ENCODE results near the gene F10.
"Not testable (repeated sequence)": the region's sequence is repeated elsewhere in the genome, so short reads cannot be mapped to it uniquely, and the experiment has no call there.

The F10 gene

DNA sequence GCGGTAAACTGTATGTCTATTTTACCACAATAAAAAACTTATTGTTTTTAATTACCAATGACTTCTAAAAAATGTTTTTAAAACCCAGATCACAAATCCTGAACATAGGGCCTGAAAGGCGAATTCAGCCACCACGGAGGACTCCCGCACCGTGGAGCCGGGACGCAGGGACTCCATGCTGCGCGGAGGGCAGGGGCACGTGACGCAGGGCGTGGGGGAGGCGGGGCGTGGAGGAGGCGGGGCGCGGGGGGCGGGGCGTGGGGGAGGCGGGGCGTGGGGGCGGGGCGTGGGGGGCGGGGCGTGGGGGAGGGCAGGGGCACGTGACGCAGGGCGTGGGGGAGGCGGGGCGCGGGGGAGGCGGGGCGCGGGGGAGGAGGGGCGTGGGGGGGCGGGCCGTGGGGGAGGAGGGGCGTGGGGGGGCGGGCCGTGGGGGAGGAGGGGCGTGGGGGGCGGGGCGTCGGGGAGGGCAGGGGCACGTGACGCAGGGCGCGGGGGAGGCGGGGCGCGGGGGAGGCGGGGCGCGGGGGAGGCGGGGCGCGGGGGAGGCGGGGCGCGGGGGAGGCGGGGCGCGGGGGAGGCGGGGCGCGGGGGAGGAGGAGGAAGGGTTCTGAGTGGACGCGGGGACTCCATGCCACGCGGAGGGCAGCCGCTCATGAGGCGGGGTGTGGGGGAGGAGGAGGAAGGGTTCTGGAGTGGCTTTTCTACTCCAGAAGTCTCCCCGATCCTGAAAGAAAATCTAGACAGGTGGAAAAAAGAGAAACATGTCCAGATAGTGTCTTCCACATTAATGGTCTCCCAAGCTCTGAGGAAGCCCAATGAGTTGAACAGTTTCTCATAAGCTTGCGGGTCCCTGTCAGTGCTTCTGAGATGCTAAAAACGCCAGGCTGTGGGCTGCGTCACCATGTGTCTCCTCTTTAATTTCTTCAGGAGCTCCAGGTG, 31.5 kb downstream of the F10 start:
- peak; percentile 55 for DNase-seq (ENCODE audit: low read depth)

DNA sequence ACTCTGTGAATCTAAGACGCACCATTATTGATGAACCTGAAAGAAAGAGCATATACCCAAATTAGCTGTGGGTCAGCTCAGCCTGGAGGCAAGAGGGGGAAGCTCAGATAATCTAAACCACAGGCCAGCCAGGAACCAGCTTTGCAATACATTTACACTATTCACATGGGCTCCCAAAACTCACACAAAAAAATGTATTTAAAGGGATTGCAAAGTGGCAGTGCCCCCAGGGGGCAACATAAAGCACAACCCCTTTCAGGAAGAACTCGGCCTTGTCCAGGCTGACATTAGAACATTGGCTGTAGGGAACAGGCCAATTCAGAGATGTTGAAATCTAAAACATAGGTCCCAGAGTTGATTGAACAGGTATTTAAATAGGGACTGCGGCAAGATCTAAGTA, 32.6 kb downstream of the F10 start:
- no peak for DNase-seq (ENCODE audit: low read depth)

DNA sequence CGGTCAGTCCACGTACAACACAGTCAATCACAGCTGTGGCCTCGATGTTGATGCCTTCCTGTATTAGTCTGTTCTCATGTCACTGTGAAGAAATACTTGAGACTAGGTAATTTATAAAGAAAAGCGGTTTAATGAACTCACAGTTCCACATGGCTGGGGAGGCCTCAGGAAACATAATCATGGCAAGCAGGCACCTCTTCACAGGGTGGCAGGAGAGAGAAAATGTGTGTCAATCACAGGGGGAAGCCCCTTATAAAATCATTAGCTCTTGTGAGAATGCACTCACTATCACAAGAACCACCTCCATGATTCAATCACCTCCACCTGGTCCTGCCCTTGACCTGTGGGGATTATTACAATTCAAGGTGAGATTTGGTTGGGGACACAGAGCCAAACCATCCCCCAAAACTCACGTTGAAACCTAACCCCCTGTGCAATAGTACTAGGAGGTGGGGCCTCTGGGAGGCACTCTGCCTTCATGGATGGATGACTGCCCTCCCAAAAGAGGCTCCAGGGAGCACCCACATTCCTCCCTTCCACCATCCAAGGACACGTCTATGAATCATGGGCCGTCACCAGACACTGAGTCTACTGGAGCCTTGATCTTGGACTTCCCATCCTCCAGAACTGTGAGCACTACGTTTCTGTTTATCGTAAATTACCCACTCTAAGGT, 33.5 kb downstream of the F10 start:
- no peak for DNase-seq (ENCODE audit: low read depth)

DNA sequence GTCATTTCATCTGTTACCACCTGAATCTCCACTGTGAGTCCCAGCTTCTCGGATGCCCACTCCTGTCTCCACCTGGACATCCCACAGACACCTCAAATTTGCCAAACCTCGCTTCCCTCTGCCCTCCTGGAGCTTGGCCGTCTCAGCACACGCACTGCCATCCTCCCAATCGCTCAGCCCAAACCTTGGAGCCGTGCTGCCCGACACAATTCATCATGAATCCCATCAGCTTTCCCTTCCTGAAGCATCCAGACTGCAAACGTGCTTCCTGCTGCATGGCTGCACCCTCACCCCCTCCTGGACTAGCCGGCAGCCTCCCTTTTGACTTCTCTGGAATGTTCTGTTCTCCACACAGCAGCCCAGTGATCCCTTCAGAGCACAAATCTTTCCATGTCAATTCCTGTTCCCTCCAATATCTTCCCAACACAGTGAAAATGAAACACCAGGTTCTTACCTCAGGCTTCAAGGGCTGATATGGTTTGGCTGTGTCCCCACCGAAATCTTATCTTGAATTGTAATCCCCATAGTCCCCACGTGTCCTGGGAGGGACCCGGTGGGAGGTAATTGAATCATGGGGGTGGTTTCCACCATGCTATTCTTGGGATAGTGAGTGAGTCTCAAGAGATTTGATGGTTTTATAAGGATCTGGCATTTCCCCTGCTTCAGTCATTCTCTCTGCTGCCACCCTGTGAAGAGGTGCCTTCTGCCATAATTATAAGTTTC, 34.8 kb downstream of the F10 start:
- no peak for DNase-seq (ENCODE audit: low read depth)

DNA sequence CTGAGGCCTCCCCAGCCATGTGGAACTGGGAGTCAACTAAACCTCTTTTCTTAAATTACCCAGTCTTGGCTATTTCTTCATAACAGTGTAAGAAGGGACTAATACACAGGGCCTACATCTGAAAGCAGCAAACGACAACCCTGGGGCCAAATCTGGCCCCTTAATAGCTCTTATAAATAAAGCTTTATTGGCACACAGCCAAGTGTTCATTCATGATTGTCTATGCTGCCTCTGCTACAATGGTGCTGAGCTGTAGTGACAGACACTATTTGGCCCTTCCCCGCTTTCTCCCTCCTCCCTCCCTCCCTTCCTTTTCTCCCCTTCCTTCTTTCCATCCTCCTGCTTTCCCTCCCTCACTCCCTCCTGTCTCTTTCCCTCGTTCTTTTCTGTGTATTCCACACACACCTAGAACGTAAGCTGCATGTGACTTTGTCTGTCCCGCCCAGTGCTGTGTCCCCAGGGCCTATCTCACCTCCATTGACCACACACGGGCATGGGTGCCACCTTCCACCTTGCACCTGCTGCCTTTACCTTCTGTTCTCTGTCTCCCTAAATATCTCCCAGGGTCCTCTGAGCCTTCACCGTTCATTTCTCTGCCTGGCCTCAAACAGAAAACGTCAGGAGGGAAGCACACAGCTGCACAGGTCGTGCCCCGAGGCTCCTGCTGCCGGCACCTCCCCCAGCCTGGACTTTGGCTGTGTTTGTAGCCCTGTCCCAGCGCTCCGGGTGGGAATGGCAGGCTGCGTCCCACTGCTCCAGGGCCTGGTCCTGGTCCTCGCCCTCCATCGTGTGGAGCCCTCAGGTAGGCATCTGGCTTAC, 35.5 kb downstream of the F10 start, which contains the start of gene PROZ:
TSS of gene PROZ (plus strand) at position 720 of the 819 bp plus-strand sequence. CDS start at position 733, 13 bp downstream.
- no peak for DNase-seq (ENCODE audit: low read depth)

DNA sequence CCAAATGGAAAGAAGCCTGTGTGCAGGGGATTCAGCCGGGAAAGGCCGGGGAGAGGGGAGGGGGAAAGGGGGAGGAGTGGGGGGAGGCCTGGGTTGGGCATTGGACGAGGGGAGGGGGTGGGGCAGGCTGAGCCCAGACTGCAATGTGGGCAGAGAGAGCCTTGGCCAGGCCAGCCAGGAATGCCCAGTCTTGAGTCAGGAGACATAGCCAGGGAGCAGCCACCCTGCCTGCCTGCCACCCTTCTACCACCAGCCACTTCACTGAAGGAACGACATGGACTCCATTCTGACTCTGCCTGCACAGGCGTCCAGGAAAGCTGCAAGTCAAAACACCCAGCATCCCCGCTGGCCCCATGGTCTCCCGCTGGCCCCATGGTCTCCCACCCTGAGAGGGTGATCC, 36.3 kb downstream of the F10 start:
- DNase-seq (ENCODE audit: low read depth) = no peak

DNA sequence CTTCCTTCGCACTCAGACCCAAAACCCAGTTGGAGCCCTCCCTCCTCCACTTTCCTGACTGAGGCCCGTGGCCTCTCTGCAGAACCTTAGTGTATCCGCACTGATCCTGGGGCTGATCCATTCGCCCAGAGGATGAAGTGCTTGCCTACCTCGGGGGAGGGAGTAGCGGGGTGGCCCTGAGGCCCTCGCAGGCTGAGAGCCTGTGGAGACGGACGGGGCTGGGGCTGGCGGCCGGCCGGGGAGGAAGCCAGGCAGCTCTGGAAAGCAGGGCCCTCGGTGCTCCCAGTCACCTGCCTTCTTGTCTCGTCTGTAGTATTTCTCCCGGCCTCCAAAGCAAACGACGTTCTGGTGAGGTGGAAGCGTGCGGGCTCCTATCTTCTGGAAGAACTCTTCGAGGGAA, 37.1 kb downstream of the F10 start:
- DNase-seq (ENCODE audit: low read depth) = no peak

DNA sequence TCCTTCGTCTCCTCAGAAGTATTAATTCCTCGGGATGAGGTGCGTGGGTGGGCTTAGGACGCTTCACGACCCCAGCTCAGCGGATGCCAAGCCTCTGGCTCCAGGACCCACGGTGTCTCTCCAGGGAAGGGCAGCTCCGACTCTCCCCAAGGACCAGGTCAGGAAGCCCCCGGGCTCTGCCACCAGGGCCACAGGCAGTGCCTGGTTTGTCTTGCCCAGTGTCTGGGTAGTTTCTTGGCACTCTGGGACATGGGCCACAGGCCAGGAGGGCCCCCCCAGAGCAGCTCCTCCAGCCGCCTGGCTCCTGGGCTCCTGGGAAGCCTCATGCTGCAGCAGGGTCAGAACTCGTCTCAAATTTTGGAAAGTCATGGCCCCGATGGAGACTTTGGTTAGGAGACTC, 38.4 kb downstream of the F10 start:
- no peak for DNase-seq (ENCODE audit: low read depth)

DNA sequence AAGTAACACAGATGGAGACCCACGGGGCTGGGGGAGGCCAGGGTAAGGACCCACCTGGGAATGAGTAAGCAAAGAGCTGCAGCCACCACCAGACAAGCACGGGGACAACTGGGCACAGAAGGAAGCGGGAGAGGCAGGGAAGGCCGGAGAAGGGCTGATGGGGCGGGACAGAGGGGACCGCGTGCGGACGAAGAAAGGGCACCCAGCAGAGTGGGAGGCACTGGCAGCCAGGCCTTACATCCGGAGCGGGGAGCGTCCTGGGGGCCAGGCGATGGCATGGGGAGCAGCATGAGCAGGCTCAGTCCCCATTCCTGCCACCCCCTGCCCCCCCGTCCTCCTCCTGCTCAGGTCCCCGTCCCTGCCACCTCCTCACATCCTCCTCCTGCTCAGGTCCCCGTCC, 38.8 kb downstream of the F10 start:
- DNase-seq (ENCODE audit: low read depth) = no peak

DNA sequence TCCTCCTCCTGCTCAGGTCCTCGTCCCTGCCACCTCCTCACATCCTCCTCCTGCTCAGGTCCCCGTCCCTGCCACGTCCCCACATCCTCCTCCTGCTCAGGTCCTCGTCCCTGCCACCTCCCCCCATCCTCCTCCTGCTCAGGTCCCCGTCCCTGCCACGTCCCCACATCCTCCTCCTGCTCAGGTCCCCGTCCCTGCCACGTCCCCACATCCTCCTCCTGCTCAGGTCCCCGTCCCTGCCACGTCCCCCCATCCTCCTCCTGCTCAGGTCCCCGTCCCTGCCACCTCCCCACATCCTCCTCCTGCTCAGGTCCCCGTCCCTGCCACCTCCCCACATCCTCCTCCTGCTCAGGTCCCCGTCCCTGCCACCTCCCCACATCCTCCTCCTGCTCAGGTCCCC, 39.4 kb downstream of the F10 start:
- DNase-seq (ENCODE audit: low read depth) = not testable (repeated sequence)

DNA sequence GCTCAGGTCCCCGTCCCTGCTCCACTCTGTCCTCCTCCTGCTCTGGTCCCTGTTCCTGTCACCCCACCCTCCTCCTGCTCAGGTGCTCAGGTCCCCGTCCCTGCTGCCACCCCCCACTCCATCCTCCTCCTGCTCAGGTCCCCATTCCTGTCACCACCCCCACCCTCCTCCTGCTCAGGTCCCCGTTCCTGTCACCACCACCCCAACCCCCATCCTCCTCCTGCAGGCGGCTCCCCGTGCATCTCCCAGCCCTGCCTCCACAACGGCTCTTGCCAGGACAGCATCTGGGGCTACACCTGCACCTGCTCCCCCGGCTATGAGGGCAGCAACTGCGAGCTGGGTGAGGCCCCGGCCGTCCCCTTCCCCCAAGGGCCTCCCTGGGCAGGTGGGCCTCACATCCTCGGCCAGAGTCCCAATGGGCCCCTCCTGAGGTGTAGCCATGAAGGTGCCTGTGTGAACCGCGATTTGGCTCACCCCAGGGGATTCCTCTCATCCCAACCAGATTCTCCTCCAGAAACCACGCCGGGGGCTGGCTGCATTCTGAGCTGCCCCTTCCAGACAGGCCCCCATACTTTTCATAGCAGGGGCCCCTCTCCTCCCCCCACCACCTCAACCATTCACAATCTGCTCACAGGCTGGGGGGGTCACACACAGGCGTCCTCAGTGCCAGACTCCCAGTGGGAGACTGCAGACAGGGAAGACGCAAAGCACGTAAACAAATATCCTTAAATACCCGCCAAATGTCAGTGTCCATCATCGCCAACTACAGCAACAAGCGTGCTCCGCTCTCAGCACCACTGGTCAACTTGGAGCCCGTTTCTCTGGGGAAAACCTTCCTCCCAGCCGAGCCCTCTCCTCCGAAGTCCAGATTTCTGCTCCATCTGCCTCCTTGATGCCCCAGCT, 40.4 kb downstream of the F10 start:
- DNase-seq (ENCODE audit: low read depth) = no peak

DNA sequence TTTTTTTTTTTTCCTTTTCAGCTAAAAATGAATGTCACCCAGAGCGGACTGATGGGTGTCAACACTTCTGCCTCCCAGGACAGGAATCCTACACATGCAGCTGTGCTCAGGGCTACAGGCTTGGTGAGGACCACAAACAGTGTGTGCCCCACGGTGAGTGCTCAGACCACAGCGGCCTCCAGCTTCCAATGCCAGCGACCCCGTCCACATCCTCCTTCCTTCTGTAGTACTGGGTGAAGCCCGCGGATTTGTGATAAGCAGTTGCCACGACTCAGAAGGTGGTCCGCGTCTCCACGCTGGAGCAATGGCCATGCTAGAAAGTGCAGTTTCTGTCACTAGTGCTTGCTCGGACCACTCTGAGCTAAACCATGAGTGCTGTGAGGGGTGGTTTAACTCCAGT, 41.9 kb downstream of the F10 start:
- no peak for DNase-seq (ENCODE audit: low read depth)

DNA sequence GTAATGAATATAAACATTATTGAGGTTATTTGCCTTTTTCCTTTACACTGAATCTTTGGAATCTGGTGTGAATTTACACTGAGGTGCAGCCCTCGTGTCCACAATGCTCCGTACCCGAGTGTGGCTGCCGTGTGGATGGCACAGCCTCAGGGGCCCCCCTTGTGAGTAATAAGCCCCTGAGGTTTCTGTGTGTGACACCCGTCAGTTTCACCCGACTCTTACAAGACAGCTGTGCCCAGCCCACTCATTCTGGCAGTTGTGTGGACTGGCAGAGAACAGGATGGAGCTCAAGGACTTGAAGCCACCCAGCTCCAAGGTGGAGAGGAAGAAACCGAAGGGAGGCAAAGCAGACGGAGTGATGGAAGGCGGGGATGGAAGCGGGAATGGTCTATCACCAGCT, 43.7 kb downstream of the F10 start:
- no peak for DNase-seq (ENCODE audit: low read depth)

DNA sequence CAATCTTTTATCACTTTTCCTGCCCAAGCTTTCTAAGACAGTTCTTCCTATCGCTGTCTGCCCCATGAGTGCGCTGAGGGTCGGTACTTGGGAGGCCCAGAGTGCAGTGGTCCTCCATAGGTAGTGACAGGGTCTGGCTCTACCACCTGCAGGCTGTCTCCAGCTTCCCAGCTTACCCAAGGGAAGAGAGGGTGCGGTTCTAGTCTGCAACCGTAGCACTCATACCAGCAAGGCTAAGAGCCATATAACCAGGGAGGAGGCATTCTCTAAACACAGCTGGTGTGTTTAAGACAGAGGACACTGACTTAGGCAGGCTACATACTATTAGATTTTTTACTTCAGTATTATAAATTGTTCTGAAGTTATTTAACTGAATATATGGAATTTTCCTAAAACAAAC, 44.1 kb downstream of the F10 start:
- no peak for DNase-seq (ENCODE audit: low read depth)

DNA sequence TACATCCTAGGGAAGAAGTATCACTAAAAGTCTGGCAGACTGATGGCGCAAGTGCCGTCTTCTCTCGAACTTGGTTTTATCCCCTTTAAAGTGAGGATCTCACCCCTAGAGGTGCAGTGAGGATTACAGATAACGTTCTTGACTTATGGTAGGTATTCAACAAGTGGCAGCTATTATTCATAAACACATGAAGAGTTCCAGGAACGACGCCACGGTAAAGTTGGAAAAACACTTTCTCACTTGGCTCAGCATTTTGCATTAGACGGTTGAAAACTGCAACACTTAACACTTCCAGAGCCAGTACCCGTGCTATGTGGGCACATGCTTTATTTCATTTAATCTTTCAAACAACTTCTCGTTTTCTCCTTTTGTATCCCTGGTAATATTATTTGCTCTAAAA, 44.6 kb downstream of the F10 start:
- no peak for DNase-seq (ENCODE audit: low read depth)

DNA sequence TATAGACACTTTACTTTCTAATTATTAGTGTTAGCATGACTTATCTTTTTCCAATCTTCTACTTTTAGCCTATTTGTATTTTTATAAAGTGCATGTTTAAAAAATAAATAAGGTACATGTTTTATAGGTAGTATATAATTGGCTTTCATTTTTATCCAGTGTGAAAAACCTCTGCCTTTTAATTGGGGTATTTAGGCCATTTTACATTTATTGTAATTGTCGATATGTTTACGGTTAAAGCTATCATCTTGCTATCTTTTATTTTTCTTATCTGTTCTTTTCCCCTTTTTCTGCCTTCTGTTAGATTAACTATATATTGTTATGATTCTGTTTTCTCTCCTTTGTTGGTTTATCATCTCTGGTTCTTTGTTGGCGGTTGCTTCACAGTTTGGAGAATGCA, 45.0 kb downstream of the F10 start:
- no peak for DNase-seq (ENCODE audit: low read depth)

DNA sequence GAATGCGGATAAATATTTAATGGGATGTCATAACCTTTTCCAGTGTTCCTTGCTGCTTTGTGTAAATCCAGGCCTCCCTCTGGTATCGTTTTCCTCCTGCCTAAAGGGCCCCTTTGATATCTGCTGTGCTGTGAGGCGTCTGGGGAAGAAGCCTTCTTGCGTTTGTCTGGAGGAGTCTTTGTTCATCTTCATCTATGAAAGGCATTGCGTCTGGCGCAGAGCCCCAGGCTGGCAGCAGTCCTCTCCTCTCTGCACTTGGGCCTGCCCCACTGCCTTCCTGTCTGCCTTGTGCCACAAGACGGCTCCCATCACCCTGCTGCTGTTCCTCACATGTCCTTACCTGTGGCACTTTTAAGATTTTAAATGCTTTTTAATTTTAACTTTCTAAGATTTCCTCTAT, 45.6 kb downstream of the F10 start:
- DNase-seq (ENCODE audit: low read depth) = no peak

DNA sequence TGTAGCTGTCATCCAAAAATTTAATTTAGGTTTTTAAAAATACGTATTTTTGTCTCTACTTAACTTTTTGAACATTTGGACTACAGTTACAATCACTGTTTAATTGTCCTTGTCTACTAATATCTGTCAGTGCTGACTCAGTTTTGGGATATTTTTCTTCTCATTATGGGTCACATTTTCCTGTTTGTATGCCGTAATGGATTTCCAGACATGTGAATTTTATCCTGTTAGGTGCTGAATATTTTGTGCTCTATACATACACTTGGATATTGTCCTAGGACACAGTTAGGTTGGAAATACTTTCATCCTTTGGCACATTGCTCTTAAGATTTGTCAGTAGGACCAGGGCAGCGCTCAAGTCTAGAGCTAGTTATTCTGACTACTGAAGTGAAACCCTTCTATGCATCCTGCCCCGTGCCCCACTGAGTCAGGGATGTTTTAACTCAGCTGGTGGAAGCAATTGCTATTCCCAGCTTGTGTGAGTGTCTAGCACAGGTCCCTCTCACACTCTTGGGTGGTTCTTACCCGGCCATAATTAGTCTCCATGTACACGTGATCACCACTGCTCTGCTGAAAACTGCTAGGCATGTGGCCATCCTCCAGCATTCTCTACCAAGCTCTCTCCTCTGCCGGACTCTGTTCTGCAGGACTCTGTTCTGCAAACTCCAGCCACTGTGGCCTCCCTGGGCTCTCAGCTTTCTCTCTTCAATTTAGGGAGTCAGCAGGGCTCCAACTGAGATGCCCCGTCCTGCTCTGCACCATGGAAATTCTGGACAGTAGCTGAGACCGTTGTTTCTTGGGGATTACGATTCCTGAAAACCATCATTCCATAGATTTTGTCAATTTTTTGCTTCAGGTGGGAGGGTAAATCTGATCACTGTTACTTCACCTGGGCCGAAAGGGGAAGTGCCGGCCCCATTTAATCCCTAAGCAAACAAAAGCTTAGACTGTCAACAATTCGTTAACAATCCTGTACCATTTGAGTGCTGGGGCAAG, 47.0 kb downstream of the F10 start:
- DNase-seq (ENCODE audit: low read depth) = no peak

DNA sequence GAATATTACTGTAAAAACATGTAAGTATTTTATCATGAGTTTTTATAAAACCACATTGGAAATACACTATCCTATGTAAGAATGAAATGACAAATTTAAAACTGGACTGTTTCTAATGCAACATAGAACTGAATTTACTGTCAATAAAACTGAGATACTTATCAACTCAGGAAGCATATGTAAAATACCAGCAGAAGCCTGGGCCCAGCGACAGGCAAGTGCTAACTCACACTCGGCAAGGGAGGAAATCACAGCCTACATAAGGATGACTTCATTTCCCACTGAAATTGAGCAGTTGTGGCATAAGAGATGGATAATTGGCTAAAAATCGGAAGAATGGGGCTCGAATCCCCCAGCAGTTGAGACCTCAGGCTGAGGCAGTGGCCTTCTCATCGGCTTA, 47.9 kb downstream of the F10 start:
- no peak for DNase-seq (ENCODE audit: low read depth)

Measured in activated T-helper 1 cell treated with Interleukin-2 at 50 U/mL for 16 hours (primary cell).